Neural cell (in vitro differentiated cells): ENCODE data around the gene FRMD4B. TPM values are rescaled to one million over a fixed set of nuclear protein-coding genes. Genes with fewer than 3 reads are reported as not detected.

Source experiments
- H2AFZ ChIP-seq: fragments of 200-600, 300-800 bp; sonication (generic), shearing (Covaris generic); 2 replicates; pipeline ENCODE4 v1.6.0; 2014; ENCODE audit warnings: low read depth, mild to moderate bottlenecking, antibody characterized with exemption, low read length, moderate library complexity
- H3F3A ChIP-seq: fragments of 200-600 bp; shearing (Covaris generic); 2 replicates; pipeline ENCODE4 v1.6.1; 2016; ENCODE audit warnings: mild to moderate bottlenecking, moderate library complexity, mixed read lengths, antibody characterized with exemption, low read length; ENCODE audit not compliant: insufficient read depth, poor library complexity, severe bottlenecking
- H3K27ac ChIP-seq: fragments of 200-600, 300-800 bp; sonication (generic), shearing (Covaris generic); 2 replicates; pipeline ENCODE4 v1.5.1; 2014; ENCODE audit warnings: mild to moderate bottlenecking, low read length, moderate library complexity
- H3K27me3 ChIP-seq: fragments of 300-800, 200-600 bp; sonication (generic), shearing (Covaris generic); 2 replicates; pipeline ENCODE4 v1.6.0; 2014; ENCODE audit warnings: mild to moderate bottlenecking, low read depth, low read length, moderate library complexity; ENCODE audit not compliant: insufficient read depth
- H3K36me3 ChIP-seq: fragments of 300-800, 200-600 bp; sonication (generic), shearing (Covaris generic); 2 replicates; pipeline ENCODE4 v1.5.1; 2014; ENCODE audit warnings: mild to moderate bottlenecking, antibody characterized with exemption, low read length, moderate library complexity; ENCODE audit not compliant: insufficient read depth
- H3K4me2 ChIP-seq: fragments of 300-800, 200-600 bp; sonication (generic), shearing (Covaris generic); 2 replicates; pipeline ENCODE4 v1.6.0; 2014; ENCODE audit warnings: mild to moderate bottlenecking, low read length
- H3K4me3 ChIP-seq: fragments of 300-800, 200-600 bp; sonication (generic), shearing (Covaris generic); 2 replicates; pipeline ENCODE4 v1.5.1; 2014; ENCODE audit warnings: mild to moderate bottlenecking, low read length, moderate library complexity
- H3K79me2 ChIP-seq: fragments of 200-600 bp; shearing (Covaris generic); replicated peaks from 2 replicates; pipeline ENCODE4 v1.6.0; 2014; ENCODE audit warnings: mild to moderate bottlenecking, low read length, moderate library complexity; ENCODE audit not compliant: insufficient read depth
- H3K9ac ChIP-seq: fragments of 300-800, 200-600 bp; sonication (generic), shearing (Covaris generic); 2 replicates; pipeline ENCODE4 v1.6.1; 2016; ENCODE audit warnings: mild to moderate bottlenecking, low read length, mixed read lengths
- H3K9me2 ChIP-seq: fragments of 200-600 bp; shearing (Covaris generic); 2 replicates; pipeline ENCODE4 v1.6.1; 2016; ENCODE audit warnings: mild to moderate bottlenecking, low read length, mixed read lengths; ENCODE audit not compliant: insufficient read depth
- H3K9me3 ChIP-seq: fragments of 200-600, 300-800 bp; sonication (generic), shearing (Covaris generic); 2 replicates; pipeline ENCODE4 v1.6.1; 2016; ENCODE audit warnings: mild to moderate bottlenecking, mixed run types, low read length, moderate library complexity, mixed read lengths
- H4K20me1 ChIP-seq: fragments of 200-600 bp; shearing (Covaris generic); 2 replicates; pipeline ENCODE4 v1.6.1; 2016; ENCODE audit warnings: mild to moderate bottlenecking, mixed run types; ENCODE audit not compliant: insufficient read depth
- CTCF ChIP-seq: fragments of 450-650 bp; IDR thresholded peaks from 2 replicates; pipeline ENCODE4 v1.5.1; 2014; ENCODE audit warnings: antibody characterized with exemption, mild to moderate bottlenecking, moderate library complexity; ENCODE audit not compliant: poor library complexity, severe bottlenecking
- EP300 ChIP-seq: fragments of 450-650 bp; conservative IDR thresholded peaks from 2 replicates; pipeline ENCODE4 v1.6.1; 2014; ENCODE audit warnings: antibody characterized with exemption, mild to moderate bottlenecking, moderate library complexity; ENCODE audit not compliant: poor library complexity, severe bottlenecking
- EZH2 ChIP-seq: fragments of 200-600, 300-800 bp; shearing (Covaris generic), sonication (generic); IDR thresholded peaks from 2 replicates; pipeline ENCODE4 v1.6.1; 2014; ENCODE audit warnings: antibody characterized with exemption, low read length, borderline replicate concordance, mild to moderate bottlenecking; ENCODE audit not compliant: insufficient read depth, poor library complexity, severe bottlenecking
- MXI1 ChIP-seq: fragments of 450-650 bp; conservative IDR thresholded peaks from 2 replicates; pipeline ENCODE4 v1.6.1; 2014; ENCODE audit warnings: antibody characterized with exemption, mild to moderate bottlenecking; ENCODE audit not compliant: poor library complexity, severe bottlenecking
- POLR2AphosphoS5 ChIP-seq: IDR thresholded peaks from 2 replicates; pipeline ENCODE4 v1.6.1; 2012
- RAD21 ChIP-seq: fragments of 450-650 bp; conservative IDR thresholded peaks from 2 replicates; pipeline ENCODE4 v1.6.1; 2014; ENCODE audit warnings: antibody characterized with exemption, mild to moderate bottlenecking, moderate library complexity
- REST ChIP-seq: IDR thresholded peaks from 2 replicates; pipeline ENCODE4 v1.6.1; 2012; ENCODE audit warnings: borderline replicate concordance
- SMC3 ChIP-seq: fragments of 450-650 bp; conservative IDR thresholded peaks from 2 replicates; pipeline ENCODE4 v1.6.1; 2014; ENCODE audit warnings: antibody characterized with exemption, mild to moderate bottlenecking, moderate library complexity; ENCODE audit not compliant: poor library complexity
- TAF1 ChIP-seq: IDR thresholded peaks from 2 replicates; pipeline ENCODE4 v1.6.1; 2012; ENCODE audit warnings: low read depth
- polyA plus RNA-seq: library from polyadenylated mRNA; depleted of rRNA; stranded (reverse); fragments of >200 nt; gene quantifications from 2 replicates; pipeline ENCODE4 v1.2.3, GENCODE V29; 2014

FRMD4B gene
- polyA plus RNA-seq, 1 donor from 2014 or later: 6.2 TPM

GRCh38 chr3:69181592-69182211 lies 204.2 kb downstream of the FRMD4B start:
- no peak overlapping the region for H3K9ac ChIP-seq
- no peaks in the 10 kb centered on the region for H3F3A ChIP-seq
- H3K79me2 ChIP-seq: no peaks in the 10 kb centered on the region
- no peak overlapping the region for H3K4me3 ChIP-seq
- no peaks in the 10 kb centered on the region for H3K27me3 ChIP-seq
- no peak overlapping the region for H3K27ac ChIP-seq
- no peaks in the 10 kb centered on the region for H3K9me3 ChIP-seq
- TF ChIP-seq CTCF (no peak), REST (no peak), EP300 (no peak), MXI1 (no peak), EZH2 (no peak), SMC3 (no peak), POLR2AphosphoS5 (no peak), RAD21 (no peak), TAF1 (no peak)
- no peaks in the 10 kb centered on the region for H3K9me2 ChIP-seq
- no peak overlapping the region for H3K4me2 ChIP-seq
- no peaks in the 10 kb centered on the region for H3K36me3 ChIP-seq
- no peak overlapping the region for H2AFZ ChIP-seq
- H4K20me1 ChIP-seq: no peaks in the 10 kb centered on the region

GRCh38 chr3:69180869-69181591 lies 204.9 kb downstream of the FRMD4B start:
- no peak overlapping the region for H3K9ac ChIP-seq

More at GRCh38 chr3:69180869-69181591, 204.9 kb downstream of the FRMD4B start:
- no peak for TF ChIP-seq CTCF
- TF ChIP-seq POLR2AphosphoS5: no peak
- TF ChIP-seq EZH2: no peak
- TF ChIP-seq EP300: no peak
- TF ChIP-seq TAF1: no peak
- TF ChIP-seq REST: no peak
- no peak for TF ChIP-seq SMC3
- TF ChIP-seq MXI1: no peak
- no peak for TF ChIP-seq RAD21
- Histone ChIP-seq H3K27ac (no peak overlapping the region), H3K36me3 (no peaks in the 10 kb centered on the region), H3K79me2 (no peaks in the 10 kb centered on the region), H3K4me2 (no peak overlapping the region), H3F3A (no peaks in the 10 kb centered on the region), H3K9me3 (no peaks in the 10 kb centered on the region), H3K27me3 (no peaks in the 10 kb centered on the region), H3K9me2 (no peaks in the 10 kb centered on the region), H2AFZ (no peak overlapping the region), H4K20me1 (no peaks in the 10 kb centered on the region), H3K4me3 (no peak overlapping the region)
